ENCODE results near the gene REG1B. TPM values are rescaled to one million over a fixed set of nuclear protein-coding genes. Genes with fewer than 3 reads are reported as not detected.

REG1B gene
- polyA plus RNA-seq, 1 of the 3 experiments (the other 2 are of a cell fraction), result not detected

DNA sequence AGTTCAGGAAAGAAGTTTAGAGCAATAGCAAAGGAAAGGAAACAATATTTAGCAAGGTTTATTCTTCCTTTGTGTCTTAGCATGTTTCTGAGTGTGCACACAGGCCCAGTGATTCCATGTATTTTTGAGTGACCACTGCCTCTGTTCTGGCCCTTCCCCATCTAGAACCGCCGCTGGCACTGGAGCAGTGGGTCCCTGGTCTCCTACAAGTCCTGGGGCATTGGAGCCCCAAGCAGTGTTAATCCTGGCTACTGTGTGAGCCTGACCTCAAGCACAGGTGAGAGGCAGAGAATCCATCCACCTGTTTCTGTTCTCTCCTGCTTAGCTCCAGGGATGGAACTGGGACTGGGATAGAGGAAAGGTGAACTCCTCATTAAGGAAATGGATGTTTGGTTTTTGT lies 34.9 kb upstream of the REG1B start (continued):
- no peak for TF ChIP-seq TAF1 (IDR thresholded peaks at IDR 0.05; ENCODE audit: borderline replicate concordance, low read depth, low read length)
- TF ChIP-seq TCF12 (IDR thresholded peaks at IDR 0.05), result no peak
- no peak for TF ChIP-seq REST (IDR thresholded peaks at IDR 0.05; ENCODE audit: low read depth, low read length)
- TF ChIP-seq SMC3 (IDR thresholded peaks at IDR 0.05; ENCODE audit: low read depth, low read length), result no peak
- no peak for TF ChIP-seq NRF1 (IDR thresholded peaks at IDR 0.05; ENCODE audit: low read depth, low read length)

DNA sequence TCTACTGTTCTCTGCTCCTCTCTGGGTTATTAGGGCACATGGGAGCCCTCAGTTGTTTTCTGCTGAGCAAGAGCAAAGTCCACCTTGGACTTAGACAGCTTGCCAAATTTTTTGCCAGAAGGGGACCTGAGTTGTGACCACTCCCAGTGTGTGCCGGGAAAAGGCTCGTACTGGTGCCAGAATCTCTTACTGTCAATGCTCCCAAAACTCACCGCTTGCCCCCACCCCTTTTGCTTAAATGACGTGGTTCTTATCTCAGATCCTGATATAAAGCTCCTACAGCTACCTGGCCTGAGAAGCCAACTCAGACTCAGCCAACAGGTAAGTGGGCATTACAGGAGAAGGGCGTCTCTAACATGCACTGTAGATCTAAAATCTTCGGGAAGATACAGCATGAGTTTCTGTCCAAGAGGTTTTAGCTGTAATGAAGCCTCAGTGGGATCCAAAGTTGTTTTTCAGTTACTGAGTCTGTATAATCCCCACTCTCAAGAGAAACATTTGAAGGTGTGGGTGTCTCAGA lies 32.5 kb upstream of the REG1B start, which contains the start of gene REG1A:
Gene REG1A, plus strand, starts transcription at position 295 of the 520 bp plus-strand sequence. CDS start 374 bp downstream, outside the sequence.
- ChIA-PET POLR2A (no interaction called here), CTCF (interaction anchor here (1.2 kb wide), 1 partner anchor 79 kb away, joined by 4 read pairs; no protein-coding TSS in a partner anchor)

More for the DNA sequence above, 32.5 kb upstream of the REG1B start, which contains the start of gene REG1A:
- Histone ChIP-seq H4K20me1 (ENCODE audit: insufficient read depth) (no peaks in the 10 kb centered on the region), H3K9me2 (no peaks in the 10 kb centered on the region), H3K27me3 (ENCODE audit: insufficient read depth) (no peaks in the 10 kb centered on the region), H3K79me2 (ENCODE audit: insufficient read depth) (no peaks in the 10 kb centered on the region), H3K9ac (no peak within 1 kb of the TSS), H3K4me3 (ENCODE audit: low read depth in 2 of 2, low read length in 1 of 2) (no peak within 1 kb of the TSS), H3K36me3 (replicated peaks in 1 of 2; ENCODE audit: control insufficient read depth in 1 of 2, insufficient read depth in 2 of 2, low read length in 1 of 2) (no peaks in the 10 kb centered on the region), H3F3A (replicated peaks; ENCODE audit: insufficient read depth) (no peaks in the 10 kb centered on the region), H3K9me3 (no peaks in the 10 kb centered on the region), H2AFZ (ENCODE audit: low read depth) (no peak within 1 kb of the TSS), H3K4me1 (ENCODE audit: control insufficient read depth in 1 of 2, insufficient read depth in 2 of 2, low read depth in 1 of 2, low read length in 1 of 2) (no peaks in the 10 kb centered on the region), H3K27ac (ENCODE audit: low read depth in 2 of 2, low read length in 1 of 2) (no peak within 1 kb of the TSS), H3K4me2 (no peak within 1 kb of the TSS)
- TF ChIP-seq SIN3A (IDR thresholded peaks at IDR 0.05; ENCODE audit: borderline replicate concordance, low read depth, low read length), result no peak
- TF ChIP-seq, protein P1, sequence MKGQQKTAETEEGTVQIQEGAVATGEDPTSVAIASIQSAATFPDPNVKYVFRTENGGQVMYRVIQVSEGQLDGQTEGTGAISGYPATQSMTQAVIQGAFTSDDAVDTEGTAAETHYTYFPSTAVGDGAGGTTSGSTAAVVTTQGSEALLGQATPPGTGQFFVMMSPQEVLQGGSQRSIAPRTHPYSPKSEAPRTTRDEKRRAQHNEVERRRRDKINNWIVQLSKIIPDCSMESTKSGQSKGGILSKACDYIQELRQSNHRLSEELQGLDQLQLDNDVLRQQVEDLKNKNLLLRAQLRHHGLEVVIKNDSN (IDR thresholded peaks at IDR 0.05; ENCODE audit: borderline replicate concordance, low read depth), result no peak
- no peak for TF ChIP-seq RCOR1 (IDR thresholded peaks at IDR 0.05; ENCODE audit: low read length)
- TF ChIP-seq YY1 (IDR thresholded peaks at IDR 0.05; ENCODE audit: low read depth), result no peak
- TF ChIP-seq RFX5 (IDR thresholded peaks at IDR 0.05; ENCODE audit: low read length), result no peak
- no peak for TF ChIP-seq CHD2 (IDR thresholded peaks at IDR 0.05; ENCODE audit: low read length, partially characterized antibody)
- TF ChIP-seq, protein P2, sequence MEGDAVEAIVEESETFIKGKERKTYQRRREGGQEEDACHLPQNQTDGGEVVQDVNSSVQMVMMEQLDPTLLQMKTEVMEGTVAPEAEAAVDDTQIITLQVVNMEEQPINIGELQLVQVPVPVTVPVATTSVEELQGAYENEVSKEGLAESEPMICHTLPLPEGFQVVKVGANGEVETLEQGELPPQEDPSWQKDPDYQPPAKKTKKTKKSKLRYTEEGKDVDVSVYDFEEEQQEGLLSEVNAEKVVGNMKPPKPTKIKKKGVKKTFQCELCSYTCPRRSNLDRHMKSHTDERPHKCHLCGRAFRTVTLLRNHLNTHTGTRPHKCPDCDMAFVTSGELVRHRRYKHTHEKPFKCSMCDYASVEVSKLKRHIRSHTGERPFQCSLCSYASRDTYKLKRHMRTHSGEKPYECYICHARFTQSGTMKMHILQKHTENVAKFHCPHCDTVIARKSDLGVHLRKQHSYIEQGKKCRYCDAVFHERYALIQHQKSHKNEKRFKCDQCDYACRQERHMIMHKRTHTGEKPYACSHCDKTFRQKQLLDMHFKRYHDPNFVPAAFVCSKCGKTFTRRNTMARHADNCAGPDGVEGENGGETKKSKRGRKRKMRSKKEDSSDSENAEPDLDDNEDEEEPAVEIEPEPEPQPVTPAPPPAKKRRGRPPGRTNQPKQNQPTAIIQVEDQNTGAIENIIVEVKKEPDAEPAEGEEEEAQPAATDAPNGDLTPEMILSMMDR (IDR thresholded peaks at IDR 0.05), result no peak
- no peak for TF ChIP-seq GATA2 (CRISPR knock-in tag; IDR thresholded peaks at IDR 0.05)
- no peak for TF ChIP-seq FOXJ3 (CRISPR knock-in tag; IDR thresholded peaks at IDR 0.05)
- TF ChIP-seq TCF12 (IDR thresholded peaks at IDR 0.05), result no peak
- TF ChIP-seq, protein P3, sequence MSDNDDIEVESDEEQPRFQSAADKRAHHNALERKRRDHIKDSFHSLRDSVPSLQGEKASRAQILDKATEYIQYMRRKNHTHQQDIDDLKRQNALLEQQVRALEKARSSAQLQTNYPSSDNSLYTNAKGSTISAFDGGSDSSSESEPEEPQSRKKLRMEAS (IDR thresholded peaks at IDR 0.05; ENCODE audit: low read depth), result no peak
- no peak for TF ChIP-seq RAD21 (IDR thresholded peaks at IDR 0.05; ENCODE audit: low read length)
- no peak for TF ChIP-seq REST (IDR thresholded peaks at IDR 0.05; ENCODE audit: low read depth, low read length)
- TF ChIP-seq NRF1 (IDR thresholded peaks at IDR 0.05; ENCODE audit: low read depth, low read length), result no peak
- no peak for TF ChIP-seq JUND (IDR thresholded peaks at IDR 0.05)
- TF ChIP-seq ELF1 (IDR thresholded peaks at IDR 0.05), result no peak
- TF ChIP-seq GABPA (IDR thresholded peaks at IDR 0.05; ENCODE audit: low read depth), result no peak
- no peak for TF ChIP-seq EZH2phosphoT487 (IDR thresholded peaks at IDR 0.05; ENCODE audit: borderline replicate concordance, low read depth)
- TF ChIP-seq FOXM1 (IDR thresholded peaks at IDR 0.05; ENCODE audit: low read depth), result no peak
- no peak for DNase-seq
- WGBS (ENCODE audit: low lambda C conversion rate), result 22% methylated on average over 6 of the region's 6 CpGs

Measured in SK-N-SH (cell line).